NCI-H82 treated with DMSO at 0.1 percent for 48 hours (cell line): ENCODE measurements around the gene SGSM1.

Source experiments
- DNase-seq: peaks from one replicate; lab custom pipeline; 2025; ENCODE audit not compliant: unreplicated experiment; lab: John Stamatoyannopoulos, UW

SGSM1 gene

GRCh38 chr22:24975125-24975640 lies 169.2 kb downstream of the SGSM1 start:
- no peak for DNase-seq

GRCh38 chr22:24975813-24976341 lies 169.9 kb downstream of the SGSM1 start:
- no peak for DNase-seq

GRCh38 chr22:24976442-24977218 lies 170.6 kb downstream of the SGSM1 start:
- no peak for DNase-seq
